HG03469 (cell line): ENCODE results near the gene ADNP.
"Not testable (repeated sequence)": the region's sequence is repeated elsewhere in the genome, so short reads cannot be mapped to it uniquely, and the experiment has no call there.

Source experiments
- ATAC-seq: cut with Tn5 transposase; IDR thresholded peaks from one replicate; pipeline ENCODE4 v1.9.1; 2021; ENCODE audit warnings: mild to moderate bottlenecking, moderate library complexity, moderate number of reproducible peaks; ENCODE audit not compliant: unreplicated experiment

ADNP gene

DNA sequence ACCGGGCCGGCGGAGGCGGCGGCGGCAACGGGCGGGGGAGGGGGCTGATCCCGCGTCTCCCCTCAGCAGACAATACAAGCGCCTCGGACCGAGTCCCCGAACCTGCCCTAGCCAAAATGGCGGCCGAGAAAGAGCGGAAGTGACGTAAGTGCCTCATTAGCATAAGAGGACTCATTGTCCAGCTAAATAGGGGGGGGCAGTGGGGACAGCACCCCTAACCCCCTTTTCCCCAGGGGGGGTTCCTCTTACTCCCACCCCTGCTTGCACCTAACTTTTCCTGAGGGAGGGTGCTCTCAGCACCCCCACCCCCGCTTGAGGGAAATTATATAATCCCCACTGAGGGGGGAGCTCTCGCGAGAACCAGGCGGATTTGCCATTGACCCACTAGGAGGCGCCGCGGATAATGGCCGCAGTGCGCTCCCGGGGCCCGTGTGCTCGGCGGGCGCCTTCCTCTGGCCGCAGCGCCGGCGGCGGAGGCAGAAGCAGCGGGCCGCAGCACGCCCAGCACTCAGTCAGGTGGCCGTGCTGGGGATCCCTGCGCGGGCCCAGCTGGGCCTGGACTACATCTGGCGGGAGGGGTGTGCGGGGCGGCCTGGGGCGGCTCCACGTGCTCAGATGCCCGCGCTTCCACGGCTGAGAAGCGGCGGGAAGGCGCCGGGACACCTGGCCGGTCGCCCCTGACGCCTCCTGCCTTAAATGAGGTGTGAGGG is at the start of gene ADNP:
Gene ADNP (minus strand): TSS at position 132 of the 710 bp plus-strand sequence. CDS start 27,441 bp downstream, outside the sequence.
- ATAC-seq, result peak; percentile 47

DNA sequence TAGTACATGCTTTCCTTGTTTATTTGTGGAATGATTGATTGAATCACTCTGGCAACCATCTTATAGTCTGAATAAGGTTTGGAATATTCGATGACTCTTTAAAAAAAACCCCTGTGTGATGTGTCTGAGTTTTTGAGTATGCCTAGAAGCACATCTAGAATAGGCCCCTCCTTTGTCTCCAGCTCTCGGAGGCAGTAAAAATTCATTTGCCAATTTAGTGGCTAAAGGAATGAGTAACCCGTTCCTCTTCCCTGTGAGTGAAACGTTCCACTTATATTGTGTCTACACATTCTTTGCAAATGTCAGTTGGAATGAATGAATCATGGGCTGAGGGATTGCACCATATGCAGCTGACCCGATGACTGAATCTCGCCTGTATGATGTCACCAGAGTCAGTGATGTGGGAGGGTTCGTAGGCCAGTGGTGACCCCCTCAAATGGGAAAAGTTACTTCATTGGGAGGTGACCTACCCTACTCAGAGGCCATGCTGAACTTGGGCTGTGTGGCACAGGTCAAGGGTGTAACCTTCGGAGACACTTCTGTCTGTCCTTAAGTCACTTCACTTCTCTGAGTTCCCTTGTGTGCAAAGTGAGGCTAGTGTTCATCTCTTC is 48.9 kb upstream of the ADNP start:
- ATAC-seq, result no peak

DNA sequence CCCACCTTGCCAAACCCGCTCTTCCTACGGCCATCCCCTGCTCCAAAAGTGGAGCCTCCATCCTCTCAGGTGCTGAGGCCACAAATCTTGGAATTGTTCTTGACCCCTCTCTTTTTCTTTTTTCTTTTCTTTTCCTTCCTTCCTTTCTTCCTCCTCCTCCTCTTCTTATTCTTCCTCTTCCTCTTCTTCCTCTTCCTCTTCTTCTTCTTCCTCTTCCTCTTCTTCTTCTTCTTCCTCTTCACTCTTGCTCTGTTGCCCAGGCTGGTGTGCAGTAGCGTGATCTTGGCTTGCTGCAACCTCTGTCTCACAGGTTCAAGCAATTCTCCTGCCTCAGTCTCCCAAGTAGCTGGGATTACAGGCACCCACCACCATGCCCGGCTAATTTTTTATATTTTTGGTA is 47.3 kb upstream of the ADNP start:
- not testable (repeated sequence) for ATAC-seq

DNA sequence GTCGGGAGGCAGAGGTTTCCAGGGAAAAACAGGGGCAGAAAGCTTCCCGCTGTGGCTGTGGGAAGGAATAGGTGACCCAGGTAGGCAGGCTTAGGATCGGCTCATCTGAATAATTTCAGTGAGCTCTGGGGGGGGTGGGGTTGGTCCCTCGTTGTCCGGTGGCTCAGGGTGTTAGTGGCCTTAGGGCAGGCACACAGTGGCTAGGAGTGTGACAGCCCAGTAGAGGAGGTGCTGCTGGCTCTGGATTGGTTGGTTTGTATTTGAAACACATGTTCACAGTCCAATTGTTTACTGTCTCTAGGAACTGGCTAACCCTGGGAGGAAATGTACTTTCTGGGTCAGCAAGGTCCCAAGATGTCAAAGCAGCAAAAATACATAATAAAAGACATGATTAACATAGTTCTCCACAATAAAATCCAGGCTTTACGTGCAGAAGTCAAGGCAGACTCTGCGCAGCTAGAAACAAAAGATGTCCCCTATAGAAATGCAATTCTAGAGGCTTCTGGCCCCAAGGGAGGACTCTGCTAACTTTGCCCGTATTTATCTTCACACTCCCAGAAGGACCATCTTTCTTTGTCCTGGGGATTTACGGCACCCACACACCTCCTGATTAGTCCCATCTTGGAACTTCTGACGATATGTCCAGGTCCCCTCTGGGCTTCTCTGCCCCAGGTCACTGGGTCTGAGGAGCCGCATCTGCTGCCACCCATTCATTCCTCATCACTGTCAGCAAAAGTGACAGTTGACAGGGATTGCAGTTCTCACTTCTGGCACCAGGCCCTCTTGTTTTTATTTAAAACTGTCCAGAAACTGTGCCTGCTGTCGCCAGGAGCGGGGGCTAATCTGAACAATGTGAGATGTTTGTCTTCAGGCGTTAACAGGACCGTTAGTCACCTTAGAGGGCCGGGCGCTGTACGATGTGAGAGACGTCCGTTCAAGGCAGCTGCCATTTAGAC is 46.1 kb upstream of the ADNP start:
- ATAC-seq, result no peak

DNA sequence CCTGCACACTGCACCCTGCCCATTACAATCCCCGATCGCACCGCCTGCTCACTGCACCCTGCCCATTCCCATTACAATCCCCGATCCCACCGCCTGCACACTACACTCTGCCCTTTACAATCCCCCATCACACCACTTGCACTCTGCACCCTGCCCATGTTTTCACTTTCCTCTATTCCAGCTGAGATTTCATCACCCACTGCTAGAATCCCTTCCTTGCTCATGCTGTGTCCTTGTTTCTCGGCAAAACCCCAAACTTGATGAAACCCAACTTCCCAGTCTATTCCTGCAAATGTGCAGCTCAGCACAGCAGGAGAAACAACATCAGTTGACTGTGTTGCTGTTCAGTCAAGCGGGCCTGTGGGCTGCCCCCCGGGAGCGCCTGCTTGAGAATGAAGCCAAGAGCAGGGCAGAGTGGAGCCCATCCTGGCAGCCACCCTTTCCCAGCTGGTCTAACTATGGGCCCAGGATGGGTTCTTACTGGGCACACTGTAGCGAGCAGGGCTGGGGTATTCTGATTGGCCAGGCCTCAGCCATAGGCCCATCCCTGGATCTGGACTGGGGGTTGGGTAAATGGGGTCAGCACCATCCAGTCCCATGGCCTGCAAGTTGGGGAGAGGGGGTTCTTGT is 44.6 kb upstream of the ADNP start:
- no peak for ATAC-seq

DNA sequence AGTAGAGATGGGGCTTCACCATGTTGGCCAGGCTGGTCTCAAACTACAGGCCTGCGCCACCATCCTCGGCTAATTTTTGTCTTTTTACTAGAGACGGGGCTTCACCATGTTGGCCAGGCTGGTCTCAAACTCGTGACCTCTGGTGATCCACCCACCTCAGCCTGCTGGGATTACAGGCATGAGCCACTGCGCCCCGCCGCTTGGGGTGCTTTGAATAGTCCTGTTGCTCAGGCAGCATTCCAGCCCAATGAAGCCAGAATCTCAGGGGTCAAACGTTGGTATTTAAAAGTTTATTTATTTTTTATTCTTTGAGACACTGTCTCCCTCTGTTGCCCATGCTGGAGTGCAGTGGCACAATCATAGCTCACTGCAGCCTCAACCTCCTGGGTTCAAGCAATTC is 38.7 kb upstream of the ADNP start:
- ATAC-seq, result no peak

DNA sequence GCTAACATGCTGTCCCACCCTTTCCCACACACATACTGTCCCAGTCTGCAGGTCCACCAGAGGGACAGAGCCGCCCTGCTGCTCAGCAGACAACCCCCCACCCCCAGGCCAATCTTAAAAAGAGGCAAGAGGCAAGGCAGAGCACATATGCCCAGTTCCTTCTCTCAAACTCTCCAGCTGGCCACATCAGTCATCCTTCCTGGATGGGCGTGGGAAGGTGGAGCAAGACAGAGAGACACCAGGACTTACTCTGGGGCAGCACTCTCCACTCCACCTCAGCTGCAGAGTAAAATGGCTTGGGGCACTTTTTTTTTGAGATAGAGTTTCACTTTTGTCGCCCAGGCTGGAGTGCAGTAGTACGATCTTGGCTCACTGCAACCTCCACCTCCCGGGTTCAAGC is 38.2 kb upstream of the ADNP start:
- ATAC-seq, result no peak

DNA sequence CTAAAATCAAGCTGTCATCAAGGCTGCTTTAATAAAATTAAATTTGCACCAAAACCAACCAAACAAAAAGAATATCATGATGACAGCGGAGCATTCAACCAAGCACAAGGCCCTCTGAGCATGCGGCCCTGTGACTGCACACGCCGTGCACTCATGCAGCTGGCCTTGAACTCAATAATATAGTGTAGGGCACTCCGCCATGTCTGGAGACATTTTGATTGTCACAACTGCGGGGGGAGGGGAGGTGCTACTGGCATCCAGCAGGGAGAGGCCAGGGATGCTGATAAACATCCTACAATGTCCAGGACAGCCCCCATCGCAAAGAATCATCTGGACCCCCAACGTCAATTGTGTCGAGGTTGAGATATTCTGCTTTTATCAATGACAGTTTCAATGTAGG is 37.1 kb upstream of the ADNP start:
- ATAC-seq, result no peak

DNA sequence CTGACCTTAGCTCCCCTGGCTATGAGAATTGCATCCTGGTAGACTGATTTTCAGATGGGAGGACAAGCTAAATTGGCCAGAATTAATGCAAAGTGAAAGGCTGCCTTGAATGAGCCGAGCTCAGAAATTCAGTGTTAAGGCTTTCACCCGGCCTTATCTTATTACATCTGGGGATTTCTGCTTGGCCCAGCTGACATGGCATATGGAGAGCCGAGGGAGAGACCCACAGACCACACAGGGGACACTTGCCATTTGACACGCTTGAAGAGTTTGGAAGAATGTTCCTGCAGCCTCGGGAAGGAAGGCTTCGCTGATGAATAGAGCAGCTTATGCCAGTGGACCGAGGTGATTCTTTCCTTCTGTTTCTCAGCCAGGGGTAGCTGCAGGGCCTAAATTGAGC is 36.3 kb upstream of the ADNP start:
- no peak for ATAC-seq

DNA sequence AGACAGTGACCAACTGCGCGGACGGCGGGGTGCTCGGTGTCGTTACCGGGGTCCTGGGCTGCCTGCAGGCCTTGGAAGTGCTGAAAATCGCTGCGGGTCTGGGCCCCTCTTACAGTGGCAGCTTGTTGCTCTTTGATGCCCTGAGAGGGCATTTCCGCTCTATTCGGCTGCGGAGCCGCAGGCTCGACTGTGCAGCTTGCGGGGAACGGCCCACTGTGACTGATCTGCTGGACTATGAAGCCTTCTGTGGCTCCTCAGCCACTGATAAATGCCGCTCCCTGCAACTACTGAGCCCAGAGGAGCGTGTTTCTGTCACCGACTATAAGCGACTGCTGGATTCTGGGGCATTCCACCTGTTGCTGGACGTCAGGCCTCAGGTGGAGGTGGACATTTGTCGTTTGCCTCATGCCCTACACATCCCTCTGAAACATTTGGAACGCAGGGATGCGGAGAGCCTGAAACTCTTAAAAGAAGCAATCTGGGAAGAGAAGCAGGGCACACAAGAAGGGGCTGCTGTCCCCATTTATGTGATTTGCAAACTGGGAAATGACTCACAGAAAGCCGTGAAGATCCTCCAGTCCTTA is 28.4 kb upstream of the ADNP start:
- no peak for ATAC-seq

DNA sequence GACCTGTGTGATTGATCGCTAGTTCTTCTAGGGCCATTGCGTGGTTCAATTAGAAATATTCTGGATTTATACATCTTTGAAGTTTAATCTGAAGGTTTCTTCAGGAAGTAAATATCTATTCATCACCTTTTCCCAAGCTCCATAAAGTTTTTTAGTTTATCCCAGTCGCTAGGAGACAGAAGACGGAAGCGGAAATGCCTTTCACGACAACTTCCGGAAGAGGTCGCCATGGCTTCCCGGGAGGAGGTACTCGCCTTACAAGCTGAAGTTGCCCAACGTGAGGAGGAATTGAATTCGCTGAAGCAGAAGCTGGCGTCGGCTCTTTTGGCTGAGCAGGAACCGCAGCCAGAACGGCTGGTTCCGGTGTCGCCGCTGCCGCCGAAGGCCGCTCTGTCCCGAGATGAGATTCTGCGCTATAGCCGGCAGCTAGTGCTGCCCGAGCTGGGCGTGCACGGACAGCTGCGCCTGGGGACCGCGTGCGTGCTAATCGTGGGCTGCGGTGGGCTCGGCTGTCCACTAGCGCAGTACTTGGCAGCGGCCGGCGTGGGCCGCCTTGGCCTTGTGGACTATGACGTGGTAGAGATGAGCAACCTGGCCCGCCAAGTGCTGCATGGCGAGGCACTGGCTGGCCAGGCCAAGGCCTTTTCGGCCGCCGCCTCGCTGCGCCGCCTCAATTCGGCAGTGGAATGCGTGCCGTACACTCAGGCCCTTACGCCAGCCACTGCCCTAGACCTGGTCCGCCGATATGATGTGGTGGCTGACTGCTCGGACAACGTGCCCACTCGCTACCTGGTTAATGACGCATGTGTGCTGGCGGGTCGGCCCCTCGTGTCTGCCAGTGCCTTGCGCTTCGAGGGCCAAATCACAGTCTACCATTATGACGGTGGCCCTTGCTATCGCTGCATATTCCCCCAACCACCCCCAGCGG is 27.6 kb upstream of the ADNP start, which contains the start of gene MOCS3:
Gene MOCS3 (plus strand): TSS at position 204 of the 928 bp plus-strand sequence. CDS start 25 bp downstream, at position 229.
- peak; percentile 55 for ATAC-seq

DNA sequence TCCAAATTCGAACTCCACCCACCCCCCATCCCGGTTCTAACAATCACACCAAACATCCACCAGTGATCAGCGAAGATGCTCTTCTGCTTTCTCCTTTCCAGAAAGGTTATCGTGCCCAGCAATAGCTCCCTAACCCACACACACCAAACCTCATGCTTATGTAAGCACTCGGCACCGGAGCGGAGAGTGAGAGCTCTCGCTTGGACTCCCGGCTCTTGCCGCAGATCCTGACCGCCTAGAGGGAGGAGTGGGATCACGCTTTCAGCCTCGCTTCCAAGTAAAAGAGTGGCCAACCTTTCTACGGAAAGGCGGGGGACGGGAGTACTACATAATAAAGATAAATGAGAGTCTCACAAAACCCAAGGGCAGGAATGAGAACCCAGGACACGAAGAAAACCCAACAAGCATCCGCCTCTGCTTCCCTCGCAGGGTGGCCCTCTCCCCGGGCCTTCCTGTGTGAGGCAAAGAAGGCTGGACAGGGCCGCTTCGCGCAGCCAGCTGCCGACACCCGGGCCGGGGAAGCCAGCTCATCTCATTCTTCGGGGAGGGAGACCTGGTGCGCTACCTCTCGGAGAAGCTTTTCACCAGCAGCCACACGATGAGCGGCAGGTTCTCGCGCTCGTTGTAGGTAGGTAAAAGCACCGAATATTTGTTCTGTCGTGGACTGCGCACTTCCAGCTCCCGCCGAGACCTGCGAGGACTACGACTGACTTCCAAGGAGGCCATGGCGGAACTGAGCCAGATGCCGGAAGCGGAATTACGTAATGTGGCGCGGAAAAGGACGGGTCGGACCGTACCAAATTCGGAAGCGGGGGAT is 26.8 kb upstream of the ADNP start, which contains the start of gene DPM1:
Gene DPM1 (minus strand): TSS at position 735 of the 817 bp plus-strand sequence. CDS start 9 bp downstream, at position 726.
- ATAC-seq, result peak; percentile 34

DNA sequence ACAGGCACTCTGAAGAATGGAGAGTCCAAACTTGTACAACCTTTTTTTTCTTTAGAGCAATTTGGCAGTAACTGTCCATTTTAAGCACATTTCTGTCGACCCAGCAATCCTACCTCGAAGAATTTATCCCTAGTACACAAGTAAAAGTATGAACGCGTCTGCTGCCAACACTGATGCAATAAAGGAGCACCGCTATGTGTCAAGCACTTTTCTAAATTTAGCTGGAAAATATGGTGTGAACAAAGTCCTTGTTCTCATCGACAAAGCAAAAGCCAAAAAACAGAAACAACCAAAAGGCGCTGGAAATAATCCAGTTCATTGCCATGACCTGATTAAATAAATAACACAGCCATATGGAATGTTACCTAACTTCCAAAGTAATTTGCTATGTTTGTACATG is 26.0 kb upstream of the ADNP start:
- ATAC-seq, result no peak

DNA sequence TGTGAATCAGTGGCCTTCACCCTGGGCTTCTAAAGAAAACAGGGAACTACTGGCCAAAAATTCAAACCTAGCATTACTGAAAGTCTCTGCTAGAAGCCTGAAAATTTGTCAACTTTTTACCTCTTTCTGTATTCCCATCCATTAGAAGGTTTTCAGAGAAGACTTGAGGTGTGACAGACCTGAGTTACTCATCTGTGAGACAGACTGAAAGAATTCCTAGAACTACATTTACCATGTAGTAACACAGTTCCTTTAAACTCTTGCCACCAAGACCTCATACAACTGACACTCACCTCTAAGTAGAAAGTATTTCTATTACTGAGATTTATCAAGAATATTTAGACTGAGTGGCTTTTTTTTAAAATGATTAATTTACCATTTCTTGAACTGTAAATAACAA is 22.6 kb upstream of the ADNP start:
- no peak for ATAC-seq

DNA sequence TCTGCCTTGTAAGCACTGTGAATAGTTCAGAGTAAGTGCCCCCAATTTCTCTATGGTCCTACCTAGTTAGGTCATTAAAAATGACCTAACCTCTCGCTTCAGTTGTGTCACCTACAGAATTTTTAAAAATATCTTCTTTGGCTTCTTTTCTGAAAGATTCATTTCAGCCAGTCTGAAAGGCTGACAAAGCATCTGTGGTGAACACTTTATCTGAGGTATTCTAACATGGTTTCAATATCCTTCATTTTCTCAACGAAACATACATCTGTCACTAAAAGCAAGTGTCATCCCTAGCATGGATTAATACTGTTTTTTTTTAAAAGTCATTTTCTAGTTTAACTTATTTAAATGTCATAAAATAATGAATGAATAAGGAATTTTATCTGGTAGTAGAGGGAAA is 22.0 kb upstream of the ADNP start:
- no peak for ATAC-seq

DNA sequence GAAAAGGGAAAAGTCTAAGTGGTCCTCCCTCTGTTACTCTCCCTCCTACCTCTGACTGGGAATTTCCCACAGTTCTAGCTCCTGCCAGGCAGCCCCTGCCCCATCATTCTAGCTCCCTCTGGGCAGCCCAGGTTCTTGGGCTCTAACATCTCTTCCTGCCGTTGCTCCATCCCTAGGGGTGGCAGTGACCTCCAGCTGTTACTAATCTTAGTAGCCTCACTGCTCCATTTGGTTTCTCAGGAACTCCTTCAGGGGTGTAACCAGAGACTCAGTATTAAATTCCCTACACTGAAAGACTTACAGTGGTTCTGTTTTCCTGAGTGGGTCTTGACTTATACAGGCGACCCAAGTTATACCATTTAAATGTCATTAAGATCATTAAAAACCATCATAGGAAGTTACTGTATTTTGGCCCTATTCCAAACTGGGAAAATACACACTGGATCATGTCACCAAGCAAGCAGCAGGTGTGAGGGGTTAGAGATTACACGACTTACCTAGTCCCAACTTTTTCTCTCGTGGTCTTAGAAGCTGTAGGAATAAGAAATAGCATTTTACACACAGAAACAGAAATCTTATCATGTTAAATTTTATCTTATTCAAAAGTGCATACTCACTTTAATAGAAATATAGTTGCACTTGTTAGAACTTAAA is 17.0 kb upstream of the ADNP start:
- no peak for ATAC-seq

DNA sequence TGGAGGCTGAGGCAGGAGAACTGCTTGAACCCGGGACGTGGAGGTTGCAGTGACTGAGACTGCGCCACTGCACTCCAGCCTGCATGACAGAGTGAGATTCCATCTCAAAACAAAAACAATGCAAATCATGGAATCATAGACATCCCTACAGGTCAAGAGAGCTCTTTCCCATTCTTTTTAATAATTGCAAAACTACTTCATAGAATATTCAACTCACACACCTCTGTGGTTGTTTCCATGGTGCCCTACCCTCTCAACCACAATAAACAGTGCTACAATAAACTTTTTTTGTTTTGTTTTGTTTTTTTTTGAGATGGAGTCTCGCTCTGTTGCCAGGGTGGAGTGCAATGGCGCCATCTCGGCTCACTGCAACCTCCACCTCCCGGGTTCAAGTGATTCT is 11.8 kb upstream of the ADNP start:
- no peak for ATAC-seq

DNA sequence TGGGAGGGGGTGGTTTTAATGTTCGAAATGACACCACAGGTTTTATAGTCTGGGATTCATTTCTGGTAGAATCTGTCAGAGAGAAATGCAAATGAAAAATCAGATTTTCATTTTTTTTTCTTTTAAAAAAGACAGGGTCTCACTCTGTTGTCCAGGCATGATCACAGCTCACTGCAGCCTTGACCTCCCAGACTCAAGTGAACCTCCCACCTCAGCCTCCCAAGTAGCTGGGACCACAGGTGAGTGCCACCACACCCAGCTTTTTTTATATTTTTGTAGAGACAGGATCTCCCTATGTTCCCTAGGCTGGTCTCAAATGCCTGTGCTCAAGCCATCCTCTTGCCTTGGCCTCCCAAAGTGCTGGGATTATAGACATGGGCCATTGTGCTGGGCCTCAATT is 2.4 kb upstream of the ADNP start:
- ATAC-seq, result no peak
